ENCODE measurements around the gene RXFP1.

The RXFP1 gene

GRCh38 chr4:158588285-158588684 is 66.6 kb downstream of the RXFP1 start:
- DNase-seq (ENCODE audit: insufficient read length, low spot score) (no peak), FAIRE-seq (no peak)
- TF ChIP-seq CTCF (IDR thresholded peaks at IDR 0.05; ENCODE audit: insufficient read depth, missing control alignments): no peak

GRCh38 chr4:158588777-158589176 is 67.1 kb downstream of the RXFP1 start:
- no peak for FAIRE-seq

DNA sequence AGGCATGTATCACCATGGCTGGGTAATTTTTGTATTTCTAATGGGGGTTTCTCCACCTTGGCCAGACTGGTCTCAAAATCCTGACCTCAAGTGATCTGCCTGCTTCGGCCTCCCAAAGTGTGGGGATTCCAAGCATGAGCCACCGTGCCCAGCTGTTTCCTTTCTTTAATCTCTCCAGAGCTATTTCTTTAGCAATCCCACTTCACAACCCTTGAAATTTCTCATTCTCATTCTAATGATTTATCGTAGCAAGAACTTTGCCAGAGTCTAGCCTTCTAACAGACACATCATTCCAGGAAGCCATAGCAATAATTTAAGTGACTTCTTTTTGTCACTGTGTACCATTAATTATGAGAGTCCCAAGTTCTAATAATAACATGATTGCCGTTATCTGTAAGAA is 68.6 kb downstream of the RXFP1 start:
- DNase-seq (ENCODE audit: insufficient read length, low spot score) (no peak), FAIRE-seq (no peak)
- no peak for TF ChIP-seq CTCF (IDR thresholded peaks at IDR 0.05; ENCODE audit: insufficient read depth, missing control alignments)

More at GRCh38 chr4:158588777-158589176, 67.1 kb downstream of the RXFP1 start:
- no peak for TF ChIP-seq CTCF (IDR thresholded peaks at IDR 0.05; ENCODE audit: insufficient read depth, missing control alignments)
- no peak for DNase-seq (ENCODE audit: insufficient read length, low spot score)

DNA sequence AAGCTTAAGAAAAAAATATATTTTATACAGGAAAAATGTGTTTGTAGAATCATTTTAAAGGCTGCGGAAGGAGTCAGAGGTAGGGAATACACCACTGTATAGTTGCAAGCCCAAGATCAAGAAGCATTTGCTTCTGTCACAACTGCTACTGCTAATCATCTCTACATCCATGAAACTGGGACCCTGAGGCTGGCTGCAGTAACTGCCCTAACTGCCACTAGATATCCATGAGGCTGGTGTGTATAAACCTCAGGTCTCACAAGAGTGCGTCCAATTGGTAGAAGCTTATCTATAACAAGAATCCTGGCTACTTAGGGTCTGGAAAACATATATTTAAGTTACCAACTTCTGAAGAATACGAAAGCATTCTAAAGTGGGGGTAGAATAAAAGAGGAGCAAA is 69.1 kb downstream of the RXFP1 start:
- TF ChIP-seq CTCF (IDR thresholded peaks at IDR 0.05; ENCODE audit: insufficient read depth, missing control alignments): no peak
- DNase-seq (ENCODE audit: insufficient read length, low spot score) (no peak), FAIRE-seq (no peak)

- TF ChIP-seq CTCF (IDR thresholded peaks at IDR 0.05; ENCODE audit: insufficient read depth, missing control alignments): no peak
- DNase-seq (ENCODE audit: insufficient read length, low spot score) (no peak), FAIRE-seq (no peak)
Observed at GRCh38 chr4:158597879-158598596, 76.4 kb downstream of the RXFP1 start.

DNA sequence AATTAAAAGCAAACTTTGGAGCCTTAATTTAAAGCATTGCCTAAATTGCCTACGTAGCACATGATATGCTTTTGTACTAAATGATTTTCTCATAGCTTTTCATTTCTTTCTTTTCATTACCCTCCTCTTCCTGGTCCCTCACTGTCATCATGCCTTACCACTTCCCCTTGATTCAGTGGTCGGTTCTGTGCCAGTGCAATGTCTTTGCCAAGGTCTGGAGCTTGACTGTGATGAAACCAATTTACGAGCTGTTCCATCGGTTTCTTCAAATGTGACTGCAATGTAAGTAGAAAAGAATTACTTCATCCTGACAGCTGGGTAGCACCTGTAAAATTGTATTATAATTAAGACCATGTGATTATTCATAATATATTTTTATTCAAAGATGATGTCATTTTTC is 77.5 kb downstream of the RXFP1 start:
- TF ChIP-seq CTCF (IDR thresholded peaks at IDR 0.05; ENCODE audit: insufficient read depth, missing control alignments): no peak
- FAIRE-seq (no peak), DNase-seq (ENCODE audit: insufficient read length, low spot score) (no peak)

- TF ChIP-seq CTCF (IDR thresholded peaks at IDR 0.05; ENCODE audit: insufficient read depth, missing control alignments): no peak
- no peak for DNase-seq (ENCODE audit: insufficient read length, low spot score)
- no peak for FAIRE-seq
Observed at GRCh38 chr4:158599765-158600498, 78.2 kb downstream of the RXFP1 start.
